HG03575 (cell line): ENCODE data around the gene ITPK1.
"Not testable (repeated sequence)": the region's sequence is repeated elsewhere in the genome, so short reads cannot be mapped to it uniquely, and the experiment has no call there.

Source experiments
- ATAC-seq: cut with Tn5 transposase; IDR thresholded peaks from one replicate; pipeline ENCODE4 v1.9.1; 2021; ENCODE audit not compliant: unreplicated experiment, insufficient number of reproducible peaks, low FRiP score; ENCODE audit errors: extremely low read depth

ITPK1 gene

DNA sequence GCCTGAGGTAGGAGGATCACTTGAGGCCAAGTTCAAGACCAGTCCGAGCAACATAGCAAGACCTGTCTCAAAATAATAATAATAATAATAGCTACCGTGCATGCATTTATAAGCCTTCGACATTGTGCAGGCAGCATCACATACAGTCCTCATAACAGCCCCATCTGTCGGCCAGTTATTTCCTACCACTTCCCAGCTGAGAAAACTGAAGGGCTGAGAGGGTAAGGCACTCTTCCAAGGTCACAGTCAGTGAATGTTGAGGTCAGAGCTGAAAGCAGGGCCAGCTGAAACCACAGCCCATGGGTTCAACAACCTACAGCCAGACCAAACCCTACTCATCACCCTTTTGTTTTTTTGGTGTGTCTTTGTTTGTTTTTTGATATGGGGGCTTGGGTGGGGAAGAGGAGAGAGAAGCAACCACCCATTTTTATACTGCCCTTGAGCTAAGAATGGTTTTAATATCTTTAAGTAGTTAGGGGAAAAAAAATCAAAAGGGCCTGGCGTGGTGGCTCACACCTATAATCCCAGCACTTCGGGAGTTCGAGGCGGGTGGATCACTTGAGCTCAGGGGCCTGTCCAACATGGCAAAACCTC lies 16.8 kb upstream of the ITPK1 start:
- no peak for ATAC-seq

DNA sequence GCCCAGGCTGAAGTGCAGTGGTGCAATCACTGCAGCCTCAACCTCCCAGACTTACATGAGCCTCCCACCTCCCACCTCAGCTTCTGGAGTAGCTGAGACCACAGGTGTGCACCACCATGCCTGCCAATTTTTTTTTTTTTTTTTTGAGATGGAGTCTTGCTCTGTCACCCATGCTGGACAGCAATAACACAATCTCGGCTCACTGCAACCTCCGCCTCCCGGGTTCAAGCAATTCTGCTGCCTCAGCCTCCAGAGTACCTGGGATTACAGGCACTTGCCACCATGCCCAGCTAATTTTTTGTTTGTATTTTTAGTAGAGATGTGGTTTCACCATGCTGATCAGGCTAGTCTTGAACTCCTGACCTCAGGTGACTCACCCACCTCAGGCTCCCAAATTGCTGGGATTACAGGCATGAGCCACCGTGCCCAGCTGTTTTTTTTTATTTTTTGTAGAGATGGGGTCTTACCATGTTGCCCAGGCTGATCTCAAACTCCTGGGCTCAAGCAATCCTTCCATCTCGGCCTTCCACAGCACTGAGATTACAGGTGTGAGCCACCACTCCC lies 15.6 kb upstream of the ITPK1 start:
- not testable (repeated sequence) for ATAC-seq

DNA sequence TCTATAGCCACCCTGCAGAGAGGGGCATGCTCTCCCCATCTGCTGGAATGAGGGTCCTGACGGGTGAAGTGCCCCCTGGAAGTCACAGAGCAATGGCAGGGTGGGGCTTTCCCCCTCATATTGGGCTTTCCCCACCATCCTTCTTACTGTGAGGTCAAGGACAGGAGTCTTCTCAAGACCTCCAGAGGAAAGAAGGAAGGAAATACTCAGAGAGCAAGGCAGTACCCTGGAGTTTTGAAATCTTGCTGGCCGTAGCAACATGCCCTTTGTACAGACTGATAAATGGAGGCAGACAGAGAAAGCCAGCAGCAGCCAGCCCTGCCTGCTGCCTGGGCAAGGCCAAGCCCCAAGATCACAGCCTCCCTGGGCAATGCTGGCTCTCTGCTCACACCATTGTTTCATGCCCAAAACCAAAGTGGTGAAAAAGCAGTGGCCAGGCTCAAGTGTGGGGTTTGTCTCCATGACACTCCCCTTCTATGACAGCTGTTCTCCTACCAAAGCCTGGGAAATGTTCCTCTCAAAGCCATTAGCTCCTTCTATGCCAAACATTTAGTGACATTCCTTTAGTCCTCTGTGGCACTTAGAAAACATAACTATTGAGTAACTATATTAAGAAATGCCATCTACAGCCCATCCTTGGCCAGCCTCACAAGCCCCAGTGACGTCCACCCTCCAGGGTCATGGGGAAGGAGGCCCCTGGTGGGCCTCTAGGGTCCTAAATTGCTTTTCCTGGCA lies 13.2 kb upstream of the ITPK1 start:
- no peak for ATAC-seq

DNA sequence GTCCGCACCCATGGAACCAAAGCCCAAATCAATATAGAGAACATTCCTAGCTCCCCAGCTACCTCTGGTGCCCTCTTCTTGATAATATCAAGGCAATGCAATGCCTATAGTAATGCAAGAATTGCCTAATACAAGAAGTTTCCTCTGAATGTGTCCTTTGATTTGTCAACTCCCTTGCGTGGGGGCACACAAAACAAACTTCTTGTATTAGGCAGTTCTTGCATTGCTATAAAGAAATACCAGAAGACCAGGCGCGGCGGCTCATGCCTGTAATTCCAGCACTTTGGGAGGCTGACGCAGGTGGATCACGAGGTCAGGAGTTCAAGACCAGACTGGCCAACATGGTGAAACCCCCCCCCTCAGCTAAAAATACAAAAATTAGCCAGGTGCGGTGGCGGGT lies 10.4 kb upstream of the ITPK1 start:
- ATAC-seq: no peak

DNA sequence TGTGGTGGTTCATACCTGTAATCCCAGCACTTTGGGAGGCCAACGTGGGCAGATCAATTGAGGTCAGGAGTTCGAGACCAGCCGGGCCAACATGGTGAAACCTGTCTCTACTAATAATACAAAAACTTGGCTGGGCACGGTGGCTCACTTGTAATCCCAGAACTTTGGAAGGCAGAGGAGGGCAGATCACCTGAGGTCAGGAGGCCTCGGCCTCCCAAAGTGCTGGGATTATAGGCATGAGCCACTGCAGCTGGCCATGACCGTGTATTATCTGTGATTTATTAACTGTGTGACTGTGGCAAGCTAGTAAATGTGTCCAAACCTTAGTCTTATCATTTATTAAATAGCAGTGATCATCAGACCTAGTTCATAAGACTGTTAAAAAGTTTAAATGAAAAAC lies 7.1 kb upstream of the ITPK1 start:
- ATAC-seq: no peak

DNA sequence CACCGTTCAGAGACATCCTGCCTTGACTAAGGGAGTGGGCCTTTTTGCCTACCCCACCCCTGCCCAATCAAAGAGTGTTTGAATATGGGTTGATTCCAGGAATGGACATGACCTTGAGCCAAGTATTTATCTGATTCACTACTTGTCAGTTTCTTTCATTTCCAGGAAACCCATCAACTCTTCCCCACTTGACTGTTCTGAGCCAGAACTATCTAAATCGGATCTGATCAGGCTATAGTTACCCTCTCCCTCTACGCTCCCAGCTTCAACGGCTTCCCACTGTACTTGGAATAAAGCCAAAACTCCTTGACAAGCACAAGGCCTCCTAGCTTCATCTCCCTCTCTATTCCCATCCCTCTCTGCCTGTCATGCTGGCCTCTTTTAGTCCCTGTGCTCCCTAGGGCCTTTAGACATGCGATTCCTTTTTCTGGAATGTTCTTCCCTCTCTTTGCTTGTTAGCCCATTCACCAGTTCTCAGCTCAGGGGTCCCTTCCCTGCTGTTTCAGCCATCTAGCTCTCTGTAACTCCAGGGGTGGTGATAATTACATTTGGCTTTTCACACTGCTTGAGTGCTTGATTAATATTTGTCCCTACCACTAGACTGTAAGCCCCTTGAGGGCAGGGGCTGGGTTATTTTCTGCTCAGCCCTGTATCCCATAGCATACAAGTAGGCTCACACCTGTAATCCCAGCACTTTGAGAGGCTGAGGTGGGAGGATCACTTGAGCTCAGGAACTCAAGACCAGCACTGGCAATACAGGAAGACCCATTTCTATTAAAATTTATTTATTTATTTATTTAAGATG lies 5.5 kb upstream of the ITPK1 start:
- ATAC-seq: no peak

DNA sequence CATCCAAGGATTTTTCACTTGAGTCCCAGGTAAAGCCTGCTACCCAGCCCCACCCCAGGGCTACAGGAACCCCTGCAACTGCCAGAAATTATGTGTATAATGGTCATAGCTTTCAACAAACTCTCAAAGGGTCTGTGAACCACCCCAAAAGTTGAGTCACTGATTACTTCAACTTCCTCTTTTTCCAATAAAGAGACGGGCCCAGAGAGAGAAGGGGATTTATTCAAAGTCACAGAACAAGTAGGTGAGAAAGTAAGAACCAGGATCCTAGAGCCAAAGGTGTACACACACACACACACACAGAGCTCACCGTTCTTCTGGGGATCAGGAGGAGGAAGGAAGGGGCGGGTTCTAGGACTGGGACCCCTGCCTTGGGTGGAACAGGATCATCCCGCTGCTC lies 4.8 kb upstream of the ITPK1 start:
- no peak for ATAC-seq

DNA sequence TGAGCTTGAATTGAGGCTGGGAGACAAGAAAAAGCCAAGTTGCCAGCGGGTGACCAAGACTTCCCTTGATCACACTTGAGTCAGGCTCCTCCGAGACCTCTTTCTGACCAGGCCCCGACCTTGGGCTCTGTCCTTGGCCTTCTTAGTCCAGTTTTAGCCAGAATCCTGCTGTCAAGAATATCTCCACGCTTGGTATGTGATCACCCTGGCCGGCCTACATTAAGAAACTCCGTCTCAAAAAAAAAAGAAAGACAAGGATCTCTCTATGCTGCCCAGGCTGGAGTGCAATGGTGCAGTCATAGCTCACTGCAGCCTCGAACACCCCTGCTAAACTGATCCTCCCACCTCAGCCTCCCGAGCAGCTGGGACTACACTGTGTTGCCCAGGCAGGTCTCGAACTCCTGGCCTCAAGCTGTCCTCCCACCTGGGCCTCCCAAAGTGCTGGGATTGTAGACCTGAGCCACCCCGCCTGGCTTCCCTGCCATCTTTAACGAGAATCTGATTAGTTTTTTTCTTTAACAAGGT lies 1.0 kb upstream of the ITPK1 start:
- ATAC-seq: no peak

DNA sequence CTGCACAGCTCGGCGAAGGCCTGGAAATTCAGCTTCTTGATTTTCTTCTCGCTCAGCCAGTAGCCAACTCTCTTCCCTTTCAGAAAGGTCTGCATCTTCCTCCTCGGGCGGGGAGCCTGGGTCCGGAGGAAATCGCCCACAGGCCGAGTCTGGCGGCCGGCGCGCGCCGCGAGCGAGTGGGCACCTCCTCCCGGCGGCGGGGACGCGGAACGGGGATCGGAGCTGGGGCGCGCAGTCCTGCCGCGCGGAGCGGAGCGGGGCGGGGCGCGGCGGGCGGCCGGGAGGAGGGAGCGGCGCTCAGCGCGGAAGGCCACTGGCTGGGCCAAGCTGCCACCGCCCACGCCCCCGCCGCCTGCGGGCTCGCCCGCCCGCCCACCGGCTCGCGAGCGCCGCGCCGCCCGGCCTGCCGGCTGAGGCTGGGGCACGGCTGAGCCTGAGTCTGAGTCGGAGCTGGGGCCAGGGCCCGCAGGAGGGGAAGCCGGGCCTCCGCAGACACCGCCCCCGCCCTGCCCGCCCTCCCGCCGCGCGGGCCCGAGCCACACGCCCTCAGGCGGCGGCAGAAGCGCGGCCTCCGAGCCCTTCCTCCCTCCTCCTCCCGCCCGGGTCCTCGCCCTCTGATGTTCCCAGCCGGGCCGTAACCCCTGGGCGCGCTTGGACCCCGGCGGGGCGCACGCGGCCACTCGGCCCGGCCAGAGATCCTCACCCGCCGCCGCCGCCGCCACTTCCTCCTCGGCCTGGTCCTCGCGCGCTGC lies 480 bp downstream of the ITPK1 start:
- ATAC-seq: peak; percentile 38

DNA sequence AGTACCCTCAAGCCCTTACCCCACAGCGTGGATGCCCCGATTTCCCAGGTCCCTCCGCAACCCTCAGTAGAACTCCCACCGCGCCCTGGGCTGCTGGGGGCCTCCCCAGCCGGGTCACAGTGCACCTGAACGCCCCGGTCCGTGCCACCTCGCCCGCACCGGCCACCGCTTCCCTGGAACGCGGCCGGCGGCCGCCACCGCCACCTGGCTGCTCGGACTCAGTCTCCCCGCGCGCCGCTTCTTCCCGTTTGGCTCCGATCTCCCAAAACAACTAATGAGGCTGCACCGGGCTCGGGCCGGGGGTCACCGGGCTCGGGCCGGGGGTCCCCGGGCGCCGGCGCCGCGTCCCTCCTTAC lies 1.0 kb downstream of the ITPK1 start:
- no peak for ATAC-seq

DNA sequence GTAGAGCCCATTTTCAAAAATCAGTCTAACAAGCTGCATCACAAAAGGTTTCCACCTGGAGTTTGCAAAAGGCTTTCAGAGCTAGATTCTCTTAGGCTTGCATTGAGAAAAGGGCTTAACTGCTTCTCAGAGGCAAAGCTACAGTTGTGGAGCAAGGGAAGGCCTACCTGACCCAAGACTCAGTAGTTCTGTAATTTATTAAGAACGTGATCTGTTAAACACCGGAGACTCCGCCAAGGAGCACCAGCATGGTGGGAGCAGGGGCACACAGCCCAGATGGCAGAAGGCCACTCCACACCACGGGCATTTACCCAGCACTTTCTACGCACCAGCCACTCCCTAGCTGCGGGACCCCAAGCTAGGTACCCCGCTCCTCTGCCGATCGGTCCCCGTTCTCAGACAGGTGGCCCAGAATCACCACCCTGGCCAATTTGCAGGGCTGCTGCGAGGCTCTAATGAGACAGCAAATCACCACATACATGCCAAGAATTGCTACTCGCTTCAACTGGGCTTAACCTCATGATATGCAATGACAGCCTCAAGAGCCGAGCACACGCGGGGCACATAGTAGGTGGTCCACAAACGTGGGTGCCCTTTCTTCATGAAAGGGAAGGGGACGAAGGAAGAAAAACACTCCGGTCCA lies 1.5 kb downstream of the ITPK1 start:
- ATAC-seq: no peak

DNA sequence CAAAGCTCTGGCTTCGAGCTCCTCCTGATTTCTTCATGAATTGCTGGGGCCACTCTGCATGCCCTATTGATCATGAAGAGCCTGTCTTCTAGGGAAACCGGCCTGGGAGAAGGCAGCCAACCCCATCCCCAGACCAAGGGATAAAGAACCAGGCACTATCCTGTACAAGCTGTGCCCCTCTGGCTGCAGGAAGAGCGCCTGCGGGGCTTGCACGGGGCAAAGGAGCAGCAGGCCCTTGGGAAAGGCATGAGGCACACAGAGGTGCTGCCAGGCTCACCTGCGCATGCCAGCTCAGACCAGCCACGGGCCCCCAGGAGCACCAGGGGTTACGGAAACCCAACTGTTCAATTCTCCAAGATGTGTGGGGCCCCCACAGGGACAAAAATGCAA lies 2.1 kb downstream of the ITPK1 start:
- no peak for ATAC-seq

DNA sequence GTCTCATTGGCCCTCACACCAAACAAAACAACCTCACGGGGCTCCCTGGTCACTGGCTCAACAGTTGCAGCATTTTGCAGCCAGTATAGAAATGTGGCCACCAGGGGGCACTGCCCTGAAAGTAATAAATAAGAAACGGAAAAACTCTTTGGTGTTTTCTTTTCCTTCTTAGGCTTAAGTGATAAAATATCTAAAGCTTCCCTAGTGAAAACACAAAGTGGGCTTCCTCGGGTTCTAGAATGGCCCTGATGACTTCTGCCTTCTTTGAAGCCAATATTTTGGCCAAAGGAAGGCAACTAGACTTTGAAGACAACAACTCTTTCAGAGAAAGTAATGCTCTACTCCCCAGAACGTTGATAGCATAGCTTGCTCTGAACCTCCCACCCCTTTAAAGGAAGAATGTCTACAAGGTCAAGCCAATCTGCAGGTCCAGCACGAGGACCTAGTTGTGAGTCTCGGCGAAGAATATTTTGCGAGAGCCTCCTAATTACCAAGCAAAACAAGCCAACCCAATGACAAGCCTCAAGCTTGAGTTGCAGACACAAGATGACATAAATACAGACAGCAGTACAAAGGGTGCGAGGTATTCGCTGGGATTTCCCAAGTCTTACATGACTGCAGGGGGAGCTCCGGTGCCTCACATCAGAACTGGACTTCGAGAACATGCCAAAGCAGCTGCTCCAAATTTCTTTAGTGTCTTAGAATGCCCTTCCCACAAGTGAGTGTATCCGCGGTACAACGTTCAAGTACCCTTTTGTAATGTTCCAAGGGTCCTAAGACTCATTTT lies 2.6 kb downstream of the ITPK1 start:
- no peak for ATAC-seq

DNA sequence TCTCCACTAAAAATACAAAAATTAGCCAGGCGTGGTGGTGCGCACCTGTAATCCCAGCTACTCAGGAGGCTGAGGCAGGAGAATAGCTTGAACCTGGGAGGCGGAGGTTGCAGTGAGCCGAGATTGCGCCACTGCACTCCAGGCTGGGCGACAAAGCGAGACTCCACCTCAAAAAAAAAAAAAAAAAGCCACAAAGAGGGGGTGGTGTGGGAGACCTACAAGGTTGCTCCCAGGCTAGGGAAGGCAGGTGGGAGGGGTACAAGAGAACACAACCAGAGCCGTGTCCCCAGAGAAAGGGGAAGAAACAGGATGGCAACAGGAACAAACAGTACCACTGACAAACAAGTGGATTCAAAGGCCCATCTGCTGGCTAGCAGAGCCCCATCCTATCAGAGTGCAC lies 4.2 kb downstream of the ITPK1 start:
- ATAC-seq: not testable (repeated sequence)

DNA sequence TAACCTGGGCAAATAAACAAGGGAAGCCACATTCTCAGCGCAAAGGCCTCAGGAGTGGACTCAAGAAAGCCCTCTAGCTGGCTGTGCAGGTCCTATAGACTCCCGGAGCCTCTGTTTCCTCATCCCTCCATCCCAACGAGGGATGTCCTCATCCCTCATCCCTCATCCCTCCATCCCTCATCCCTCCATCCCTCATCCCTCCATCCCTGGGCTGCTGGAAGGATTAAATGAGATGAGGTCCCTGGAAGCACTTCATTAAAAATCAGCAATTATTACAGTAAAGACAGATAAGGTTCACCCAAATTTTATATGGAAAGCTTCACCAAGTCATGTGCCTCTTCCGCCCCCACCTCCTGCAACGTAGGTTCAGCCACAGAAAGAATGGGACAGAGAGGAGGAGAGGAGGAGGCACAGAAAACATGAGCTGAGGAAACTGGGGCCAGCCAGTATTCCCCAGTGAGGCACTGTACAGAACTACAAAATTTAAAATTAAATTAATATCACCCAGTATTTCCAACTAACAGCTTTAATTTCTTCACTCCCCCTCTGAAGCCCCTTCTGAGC lies 4.8 kb downstream of the ITPK1 start:
- ATAC-seq: no peak

DNA sequence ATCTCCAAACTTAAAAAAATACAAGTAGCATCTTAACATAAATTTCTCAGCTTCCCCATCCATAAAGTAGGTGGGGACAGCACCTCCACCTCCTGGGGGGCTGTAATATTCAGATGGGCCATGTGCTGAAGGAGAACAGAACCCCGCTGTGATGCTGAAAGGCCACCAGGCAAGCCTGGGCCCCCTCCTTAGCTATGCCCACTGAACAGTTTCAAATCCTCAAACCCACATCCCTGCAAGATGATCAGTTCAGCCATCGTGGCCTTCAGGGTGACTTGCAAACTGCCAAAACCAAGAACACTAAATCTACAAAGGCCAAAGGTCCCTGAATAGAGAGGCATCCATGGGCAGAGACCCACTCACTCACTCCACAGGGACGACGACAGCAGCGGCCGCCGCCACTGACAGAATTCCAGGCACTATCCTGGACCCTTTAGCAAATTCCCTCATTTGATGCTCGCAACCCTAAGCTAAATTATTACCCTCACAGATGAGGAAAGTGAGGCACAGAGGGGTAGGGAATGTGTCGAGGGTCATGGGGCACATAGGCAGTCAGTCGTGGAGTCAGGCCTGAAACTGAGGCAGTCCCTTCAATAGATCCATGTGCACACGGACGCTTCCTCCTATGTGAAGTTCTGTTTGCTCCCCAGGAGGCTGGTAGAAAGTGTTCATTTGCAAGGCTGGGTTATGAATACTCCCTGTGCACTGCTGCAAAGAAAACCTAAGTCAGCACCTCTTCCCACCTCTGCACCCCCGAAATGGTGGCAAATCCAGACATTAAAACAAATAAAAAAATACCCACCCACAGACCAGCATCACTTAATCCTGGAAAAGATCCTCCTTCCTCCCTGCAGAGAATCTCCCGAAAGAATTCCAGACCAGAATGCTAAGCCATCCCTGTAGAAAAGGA lies 5.9 kb downstream of the ITPK1 start:
- ATAC-seq: no peak

DNA sequence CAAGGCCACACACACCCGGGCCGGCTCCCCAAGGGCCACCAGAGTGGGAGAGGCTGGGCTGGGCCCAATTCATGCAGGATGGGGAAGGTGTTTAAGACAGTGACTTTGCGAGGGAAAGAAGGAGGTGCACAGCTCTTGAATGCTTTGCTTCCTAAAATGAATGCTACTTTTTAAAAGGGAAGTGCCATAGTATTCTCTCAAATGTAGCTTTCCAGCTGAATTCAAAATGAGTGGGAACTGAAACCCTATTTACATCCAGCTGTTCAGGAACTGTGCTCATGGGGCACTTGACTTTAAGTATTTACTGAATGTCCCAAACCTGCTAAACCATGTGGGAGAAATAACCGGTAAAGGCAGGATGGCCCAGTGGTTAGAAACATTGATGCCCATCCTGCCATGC lies 7.6 kb downstream of the ITPK1 start:
- no peak for ATAC-seq
